ENCODE results near the gene CYGB.
A peak's percentile ranks its signal among the peaks of the same experiment; 100 is the strongest.

DNA sequence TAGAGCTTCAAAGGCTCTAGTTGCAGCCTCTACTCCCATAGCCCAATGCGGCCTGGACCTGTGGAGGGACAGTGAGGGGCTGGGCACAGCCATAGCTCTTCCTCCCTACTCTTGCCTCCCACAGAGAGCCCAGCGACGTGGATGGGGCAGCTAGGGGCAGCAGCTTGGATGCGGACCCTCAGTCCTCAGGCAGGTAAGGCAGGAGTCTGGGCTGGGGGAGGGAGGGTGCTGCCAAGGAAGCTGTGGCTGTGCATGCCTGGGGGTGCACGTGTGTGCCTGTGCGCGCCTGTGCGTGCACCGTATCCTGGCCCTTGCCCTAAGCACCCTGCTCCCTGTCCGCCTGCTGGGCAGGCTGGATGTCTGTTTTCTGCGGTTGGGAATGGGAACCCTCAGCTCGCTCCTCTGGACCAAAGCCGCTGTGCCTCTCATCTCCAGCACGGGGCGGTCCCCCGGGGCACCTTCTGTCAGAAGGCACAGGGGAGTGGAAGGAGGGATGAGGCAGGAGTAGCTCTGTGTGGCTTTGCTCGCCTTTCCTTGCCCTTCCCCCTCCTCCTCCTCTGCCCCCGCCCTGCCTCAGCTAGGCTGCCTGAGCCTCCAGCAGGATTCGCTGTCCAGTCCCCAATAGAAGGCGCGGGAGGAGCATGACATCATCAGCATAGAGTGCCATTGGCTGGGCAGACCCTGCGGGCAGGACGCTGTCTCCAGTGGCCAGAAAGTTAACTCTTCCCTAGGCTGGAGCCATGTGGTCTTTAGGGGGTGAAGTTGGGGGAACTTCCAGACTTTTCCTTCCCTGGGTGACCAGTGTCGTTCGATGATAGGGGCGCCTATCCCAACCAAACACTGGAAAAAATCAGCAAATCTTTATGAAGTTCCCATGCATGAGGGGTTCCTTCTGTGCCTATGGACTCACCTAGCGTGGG, 3.1 kb upstream of the CYGB start:
- peak in 4 of 6 experiments; percentile 13 to 44 (median 23) for TF ChIP-seq CTCF (IDR thresholded peaks at IDR 0.05)
- peak in 1 of 2 donors; percentile 21 for TF ChIP-seq POLR2A (IDR thresholded peaks at IDR 0.05)

Data from adrenal gland (tissue), 5 donors.